Progenitor cell of endocrine pancreas (in vitro differentiated cells): ENCODE measurements around the gene TGFB3. TPM values are rescaled to one million over a fixed set of nuclear protein-coding genes. Genes with fewer than 3 reads are reported as not detected.

Experiments
- DNase-seq: peaks from one replicate; pipeline ENCODE4 v3.0.0; 2021; ENCODE audit warnings: low spot score; ENCODE audit not compliant: unreplicated experiment
- H3K27ac Mint-ChIP-seq: 2 replicates; pipeline ENCODE4 v1.8.0; 2021; ENCODE audit warnings: mild to moderate bottlenecking, moderate library complexity, mixed read lengths
- H3K27me3 Mint-ChIP-seq: 2 replicates; pipeline ENCODE4 v1.8.0; 2021; ENCODE audit warnings: mixed read lengths
- H3K36me3 Mint-ChIP-seq: 2 replicates; pipeline ENCODE4 v1.8.0; 2022; ENCODE audit warnings: mixed read lengths; ENCODE audit not compliant: insufficient read depth
- H3K4me1 Mint-ChIP-seq: 2 replicates; pipeline ENCODE4 v1.8.0; 2021; ENCODE audit warnings: low read depth, mixed read lengths
- H3K4me3 Mint-ChIP-seq: 2 replicates; pipeline ENCODE4 v1.8.0; 2021; ENCODE audit warnings: low read depth, mild to moderate bottlenecking, moderate library complexity, mixed read lengths
- H3K9me3 Mint-ChIP-seq: 2 replicates; pipeline ENCODE4 v1.8.0; 2021; ENCODE audit warnings: low read depth, mixed read lengths
- CTCF ChIP-seq: fragments of 200-600 bp; sonication (generic); IDR thresholded peaks from one replicate; pipeline ENCODE4 v1.5.0; 2021; ENCODE audit warnings: antibody characterized with exemption, mild to moderate bottlenecking; ENCODE audit not compliant: unreplicated experiment
- total RNA-seq: library from RNA; stranded (reverse); gene quantifications from 2 replicates; pipeline ENCODE4 v1.2.1, GENCODE V29; 2021

Gene TGFB3
- total RNA-seq, 1 donor from 2014 or later: 11.7 TPM

- H3K36me3 Mint-ChIP-seq: peaks cover 5% of the 10 kb centered on the region
- no peak overlapping the region for H3K27ac Mint-ChIP-seq
- H3K4me1 Mint-ChIP-seq: peaks cover 7% of the 10 kb centered on the region
Measured at GRCh38 chr14:75941030-75941429, 40.8 kb downstream of the TGFB3 start.

GRCh38 chr14:75939200-75939599 lies 42.6 kb downstream of the TGFB3 start:
- DNase-seq: no peak
- Mint-ChIP-seq H3K4me3 (no peak overlapping the region), H3K36me3 (peaks cover 5% of the 10 kb centered on the region), H3K9me3 (no peaks in the 10 kb centered on the region), H3K27ac (no peak overlapping the region), H3K27me3 (no peaks in the 10 kb centered on the region), H3K4me1 (peaks cover 7% of the 10 kb centered on the region)
- TF ChIP-seq CTCF: no peak

More at GRCh38 chr14:75941030-75941429, 40.8 kb downstream of the TGFB3 start:
- Mint-ChIP-seq H3K9me3 (no peaks in the 10 kb centered on the region), H3K27me3 (no peaks in the 10 kb centered on the region), H3K4me3 (no peak overlapping the region)
- TF ChIP-seq CTCF: no peak
- DNase-seq: no peak

- no peak for TF ChIP-seq CTCF
- H3K27ac Mint-ChIP-seq: no peak overlapping the region
- H3K4me1 Mint-ChIP-seq: no peaks in the 10 kb centered on the region
- no peaks in the 10 kb centered on the region for H3K9me3 Mint-ChIP-seq
- H3K4me3 Mint-ChIP-seq: no peak overlapping the region
- no peak for DNase-seq
- no peaks in the 10 kb centered on the region for H3K27me3 Mint-ChIP-seq
- no peaks in the 10 kb centered on the region for H3K36me3 Mint-ChIP-seq
Measured at GRCh38 chr14:75934998-75935628, 46.7 kb downstream of the TGFB3 start.

- Mint-ChIP-seq H3K9me3 (no peaks in the 10 kb centered on the region), H3K27ac (no peak overlapping the region), H3K4me3 (no peak overlapping the region), H3K36me3 (no peaks in the 10 kb centered on the region), H3K4me1 (no peaks in the 10 kb centered on the region), H3K27me3 (no peaks in the 10 kb centered on the region)
- DNase-seq: no peak
- no peak for TF ChIP-seq CTCF
Measured at GRCh38 chr14:75933712-75934296, 48.0 kb downstream of the TGFB3 start.

GRCh38 chr14:75928690-75929181 lies 53.1 kb downstream of the TGFB3 start:
- DNase-seq: no peak
- no peak for TF ChIP-seq CTCF
- Mint-ChIP-seq H3K36me3 (peaks cover 9% of the 10 kb centered on the region), H3K27ac (peak overlapping the region; percentile 47), H3K9me3 (peaks cover 3% of the 10 kb centered on the region), H3K4me3 (no peak overlapping the region), H3K27me3 (no peaks in the 10 kb centered on the region), H3K4me1 (peaks cover 2% of the 10 kb centered on the region)
